Memory B cell (primary cell): ENCODE data around the gene KCND2.
"Not testable (repeated sequence)": the region's sequence is repeated elsewhere in the genome, so short reads cannot be mapped to it uniquely, and the experiment has no call there.

Experiments used
- ATAC-seq: fragments of 150-1000 bp; cut with Tn5 transposase; 2 replicates; pipeline ENCODE4 v1.10.0; 2021; ENCODE audit warnings: low read depth, mild to moderate bottlenecking, moderate library complexity
- DNase-seq, 2 donors: peaks; one replicate each; pipeline ENCODE4 v3.0.0; 2022; ENCODE audit warnings: low spot score in 2 of 2
- H3K27ac Mint-ChIP-seq: one replicate; pipeline ENCODE4 v1.8.0; 2022; ENCODE audit warnings: mild to moderate bottlenecking, moderate library complexity, mixed read lengths
- H3K27me3 Mint-ChIP-seq: one replicate; pipeline ENCODE4 v1.8.0; 2022; ENCODE audit warnings: mixed read lengths
- H3K36me3 Mint-ChIP-seq: one replicate; pipeline ENCODE4 v1.8.0; 2022; ENCODE audit warnings: mild to moderate bottlenecking, mixed read lengths
- H3K4me1 Mint-ChIP-seq: one replicate; pipeline ENCODE4 v1.8.0; 2022; ENCODE audit warnings: mixed read lengths
- H3K4me3 Mint-ChIP-seq: one replicate; pipeline ENCODE4 v1.8.0; 2022; ENCODE audit warnings: mild to moderate bottlenecking, moderate library complexity, mixed read lengths
- H3K9me3 Mint-ChIP-seq: one replicate; pipeline ENCODE4 v1.8.0; 2022; ENCODE audit warnings: mixed read lengths

Gene KCND2

GRCh38 chr7:120781924-120782323, 508.9 kb downstream of the KCND2 start:
- not testable (repeated sequence) for H3K36me3 Mint-ChIP-seq, DNase-seq, H3K4me3 Mint-ChIP-seq, H3K9me3 Mint-ChIP-seq, H3K27ac Mint-ChIP-seq, ATAC-seq, H3K4me1 Mint-ChIP-seq, H3K27me3 Mint-ChIP-seq

GRCh38 chr7:120783273-120783672, 510.3 kb downstream of the KCND2 start:
- DNase-seq, result no peak
- peaks cover 3% of the 10 kb centered on the region for H3K27me3 Mint-ChIP-seq
- no peak for ATAC-seq
- H3K4me1 Mint-ChIP-seq, result no peaks in the 10 kb centered on the region
- no peaks in the 10 kb centered on the region for H3K9me3 Mint-ChIP-seq
- no peak overlapping the region for H3K27ac Mint-ChIP-seq
- H3K36me3 Mint-ChIP-seq, result no peaks in the 10 kb centered on the region
- no peak overlapping the region for H3K4me3 Mint-ChIP-seq

- no peak for DNase-seq
- Mint-ChIP-seq H3K4me1 (no peaks in the 10 kb centered on the region), H3K9me3 (no peaks in the 10 kb centered on the region), H3K27me3 (peaks cover 3% of the 10 kb centered on the region), H3K36me3 (no peaks in the 10 kb centered on the region), H3K27ac (no peak overlapping the region), H3K4me3 (no peak overlapping the region)
- ATAC-seq, result no peak
These were observed 510.7 kb downstream of the KCND2 start for GRCh38 chr7:120783721-120784120.

GRCh38 chr7:120785095-120785494, 512.1 kb downstream of the KCND2 start:
- Mint-ChIP-seq H3K27ac (no peak overlapping the region), H3K9me3 (no peaks in the 10 kb centered on the region), H3K4me3 (no peak overlapping the region), H3K36me3 (no peaks in the 10 kb centered on the region), H3K27me3 (peaks cover 3% of the 10 kb centered on the region), H3K4me1 (no peaks in the 10 kb centered on the region)
- no peak for DNase-seq
- no peak for ATAC-seq

GRCh38 chr7:120792091-120792860, 519.3 kb downstream of the KCND2 start:
- Mint-ChIP-seq H3K4me1 (no peaks in the 10 kb centered on the region), H3K4me3 (no peak overlapping the region), H3K27me3 (no peaks in the 10 kb centered on the region), H3K36me3 (no peaks in the 10 kb centered on the region), H3K9me3 (no peaks in the 10 kb centered on the region), H3K27ac (no peak overlapping the region)
- peak; percentile 55 to 61 for DNase-seq
- ATAC-seq, result peak; percentile 72

- no peak for DNase-seq
- H3K27me3 Mint-ChIP-seq, result no peaks in the 10 kb centered on the region
- no peak overlapping the region for H3K4me3 Mint-ChIP-seq
- no peaks in the 10 kb centered on the region for H3K36me3 Mint-ChIP-seq
- H3K27ac Mint-ChIP-seq, result no peak overlapping the region
- ATAC-seq, result no peak
- peaks cover 1% of the 10 kb centered on the region for H3K9me3 Mint-ChIP-seq
- H3K4me1 Mint-ChIP-seq, result no peaks in the 10 kb centered on the region
These were observed 519.8 kb downstream of the KCND2 start for GRCh38 chr7:120792861-120793130.

GRCh38 chr7:120793213-120793936, 520.4 kb downstream of the KCND2 start:
- H3K27ac Mint-ChIP-seq, result no peak overlapping the region
- peaks cover 1% of the 10 kb centered on the region for H3K9me3 Mint-ChIP-seq
- no peaks in the 10 kb centered on the region for H3K27me3 Mint-ChIP-seq
- H3K36me3 Mint-ChIP-seq, result no peaks in the 10 kb centered on the region
- no peaks in the 10 kb centered on the region for H3K4me1 Mint-ChIP-seq
- no peak overlapping the region for H3K4me3 Mint-ChIP-seq
- ATAC-seq (no peak), DNase-seq (no peak)

- DNase-seq (no peak), ATAC-seq (no peak)
- Mint-ChIP-seq H3K4me1 (no peaks in the 10 kb centered on the region), H3K27me3 (no peaks in the 10 kb centered on the region), H3K27ac (no peak overlapping the region), H3K9me3 (peaks cover 1% of the 10 kb centered on the region), H3K36me3 (no peaks in the 10 kb centered on the region), H3K4me3 (no peak overlapping the region)
These were observed 521.2 kb downstream of the KCND2 start for GRCh38 chr7:120794106-120794729.

- peaks cover 1% of the 10 kb centered on the region for H3K9me3 Mint-ChIP-seq
- no peaks in the 10 kb centered on the region for H3K36me3 Mint-ChIP-seq
- ATAC-seq, result no peak
- peaks cover 3% of the 10 kb centered on the region for H3K27me3 Mint-ChIP-seq
- no peak overlapping the region for H3K4me3 Mint-ChIP-seq
- H3K27ac Mint-ChIP-seq, result no peak overlapping the region
- DNase-seq, result no peak
- H3K4me1 Mint-ChIP-seq, result no peaks in the 10 kb centered on the region
These were observed 524.2 kb downstream of the KCND2 start for GRCh38 chr7:120797026-120797645.

- Mint-ChIP-seq H3K9me3 (peaks cover 1% of the 10 kb centered on the region), H3K27me3 (peaks cover 3% of the 10 kb centered on the region), H3K4me1 (no peaks in the 10 kb centered on the region), H3K4me3 (no peak overlapping the region), H3K36me3 (no peaks in the 10 kb centered on the region), H3K27ac (no peak overlapping the region)
- DNase-seq (no peak), ATAC-seq (no peak)
These were observed 526.2 kb downstream of the KCND2 start for GRCh38 chr7:120799147-120799546.
